Panc1 (cell line): ENCODE results near the gene LIPN.

Experiments used
- POLR2AphosphoS5 ChIP-seq: IDR thresholded peaks from 2 replicates; pipeline ENCODE4 v1.6.1; 2012; ENCODE audit warnings: mild to moderate bottlenecking, low read depth, low read length, moderate library complexity
- SIN3A ChIP-seq: IDR thresholded peaks from 2 replicates; pipeline ENCODE4 v1.6.1; 2012; ENCODE audit warnings: low read depth, mild to moderate bottlenecking, low read length, moderate library complexity, borderline replicate concordance; ENCODE audit not compliant: insufficient read depth
- TCF7L2 ChIP-seq: IDR thresholded peaks from 2 replicates; pipeline ENCODE4 v1.6.1; 2011; ENCODE audit warnings: mild to moderate bottlenecking, low read depth, low read length, inconsistent platforms
- TF ChIP-seq, protein P1 (sequence below), 2 experiments: IDR thresholded peaks; 2 replicates each; pipeline ENCODE4 v1.6.1; 2011 to 2012; ENCODE audit warnings: low read depth in 2 of 2, control low read depth in 1 of 2, low read length in 1 of 2, mild to moderate bottlenecking in 1 of 2, moderate library complexity in 1 of 2; ENCODE audit not compliant: insufficient read depth in 1 of 2

DNA sequence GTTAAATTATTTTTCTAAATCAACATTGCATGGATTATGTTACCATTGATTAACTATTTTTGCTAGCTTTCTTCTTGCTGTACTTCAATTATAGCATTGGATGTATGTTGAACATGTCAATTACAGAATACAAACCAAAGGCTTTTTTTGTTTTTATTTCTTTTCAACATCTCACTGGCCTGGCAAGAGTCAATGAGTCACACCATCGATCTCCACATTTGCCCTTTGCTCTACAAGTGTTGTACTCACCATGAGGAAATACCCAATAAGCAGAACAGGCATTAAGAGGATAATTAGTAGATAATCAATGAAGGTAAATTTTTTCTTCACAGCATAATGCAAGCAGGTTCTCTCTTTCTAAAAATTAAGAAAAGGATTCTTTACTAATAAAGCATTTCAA lies 68.5 kb downstream of the LIPN start:
- TF ChIP-seq TCF7L2 (no peak), SIN3A (no peak), POLR2AphosphoS5 (no peak)
- TF ChIP-seq, protein P1, sequence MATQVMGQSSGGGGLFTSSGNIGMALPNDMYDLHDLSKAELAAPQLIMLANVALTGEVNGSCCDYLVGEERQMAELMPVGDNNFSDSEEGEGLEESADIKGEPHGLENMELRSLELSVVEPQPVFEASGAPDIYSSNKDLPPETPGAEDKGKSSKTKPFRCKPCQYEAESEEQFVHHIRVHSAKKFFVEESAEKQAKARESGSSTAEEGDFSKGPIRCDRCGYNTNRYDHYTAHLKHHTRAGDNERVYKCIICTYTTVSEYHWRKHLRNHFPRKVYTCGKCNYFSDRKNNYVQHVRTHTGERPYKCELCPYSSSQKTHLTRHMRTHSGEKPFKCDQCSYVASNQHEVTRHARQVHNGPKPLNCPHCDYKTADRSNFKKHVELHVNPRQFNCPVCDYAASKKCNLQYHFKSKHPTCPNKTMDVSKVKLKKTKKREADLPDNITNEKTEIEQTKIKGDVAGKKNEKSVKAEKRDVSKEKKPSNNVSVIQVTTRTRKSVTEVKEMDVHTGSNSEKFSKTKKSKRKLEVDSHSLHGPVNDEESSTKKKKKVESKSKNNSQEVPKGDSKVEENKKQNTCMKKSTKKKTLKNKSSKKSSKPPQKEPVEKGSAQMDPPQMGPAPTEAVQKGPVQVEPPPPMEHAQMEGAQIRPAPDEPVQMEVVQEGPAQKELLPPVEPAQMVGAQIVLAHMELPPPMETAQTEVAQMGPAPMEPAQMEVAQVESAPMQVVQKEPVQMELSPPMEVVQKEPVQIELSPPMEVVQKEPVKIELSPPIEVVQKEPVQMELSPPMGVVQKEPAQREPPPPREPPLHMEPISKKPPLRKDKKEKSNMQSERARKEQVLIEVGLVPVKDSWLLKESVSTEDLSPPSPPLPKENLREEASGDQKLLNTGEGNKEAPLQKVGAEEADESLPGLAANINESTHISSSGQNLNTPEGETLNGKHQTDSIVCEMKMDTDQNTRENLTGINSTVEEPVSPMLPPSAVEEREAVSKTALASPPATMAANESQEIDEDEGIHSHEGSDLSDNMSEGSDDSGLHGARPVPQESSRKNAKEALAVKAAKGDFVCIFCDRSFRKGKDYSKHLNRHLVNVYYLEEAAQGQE (IDR thresholded peaks at IDR 0.05; ENCODE audit: insufficient read depth in 1 of 2, low read depth in 2 of 2, low read length in 1 of 2), result no peak
